Right renal pelvis (tissue), 4 donors: ENCODE data around the gene TXNL4A. TPM values are rescaled to one million over a fixed set of nuclear protein-coding genes. Genes with fewer than 3 reads are reported as not detected.
"Not testable (repeated sequence)": the region's sequence is repeated elsewhere in the genome, so short reads cannot be mapped to it uniquely, and the experiment has no call there.

Source experiments
- DNase-seq, 4 donors: peaks; one replicate each; pipeline ENCODE4 v3.0.0-alpha.2; 2013; ENCODE audit warnings: low read depth in 4 of 4, low spot score in 3 of 4, missing footprints in 1 of 4
- polyA plus RNA-seq, 4 donors: library from polyadenylated mRNA; unstranded; fragments of 120-200 nt; gene quantifications; one replicate each; pipeline ENCODE4 v1.2.1, GENCODE V29; 2013; ENCODE audit not compliant: insufficient read length in 4 of 4

The TXNL4A gene
- polyA plus RNA-seq, 4 donors, result 88.9 to 98.2 (median 94.2) TPM

GRCh38 chr18:80000877-80001276 is 12.5 kb upstream of the TXNL4A start:
- no peak for DNase-seq

- DNase-seq, result not testable (repeated sequence)
Measured at GRCh38 chr18:79999701-80000100, 11.3 kb upstream of the TXNL4A start.

- DNase-seq, result no peak
Measured at GRCh38 chr18:79991494-79991893, 3.1 kb upstream of the TXNL4A start.

- DNase-seq, result no peak
Measured at GRCh38 chr18:79989195-79989497, 783 bp upstream of the TXNL4A start.

GRCh38 chr18:79988071-79988450 is 302 bp downstream of the TXNL4A start:
- DNase-seq, result peak; percentile 11 to 56 (median 26)

- no peak for DNase-seq
Measured at GRCh38 chr18:79987566-79987965, 797 bp downstream of the TXNL4A start.

- no peak for DNase-seq
Measured at GRCh38 chr18:79986726-79987125, 1.6 kb downstream of the TXNL4A start.

- DNase-seq, result no peak
Measured at GRCh38 chr18:79985172-79985571, 3.2 kb downstream of the TXNL4A start.

- no peak for DNase-seq
Measured at GRCh38 chr18:79983793-79984192, 4.6 kb downstream of the TXNL4A start.

GRCh38 chr18:79983253-79983652 is 5.1 kb downstream of the TXNL4A start:
- no peak for DNase-seq

- no peak for DNase-seq
Measured at GRCh38 chr18:79982736-79983135, 5.6 kb downstream of the TXNL4A start.

GRCh38 chr18:79980585-79980984 is 7.8 kb downstream of the TXNL4A start:
- no peak for DNase-seq

- DNase-seq, result no peak
Measured at GRCh38 chr18:79979843-79980242, 8.5 kb downstream of the TXNL4A start.

GRCh38 chr18:79975985-79976680 is 12.2 kb downstream of the TXNL4A start:
- DNase-seq, result no peak

GRCh38 chr18:79975043-79975442 is 13.3 kb downstream of the TXNL4A start:
- DNase-seq, result no peak

GRCh38 chr18:79974025-79974654 is 14.2 kb downstream of the TXNL4A start:
- no peak for DNase-seq

GRCh38 chr18:79973517-79973916 is 14.8 kb downstream of the TXNL4A start:
- DNase-seq, result no peak

GRCh38 chr18:79972720-79973119 is 15.6 kb downstream of the TXNL4A start:
- no peak for DNase-seq

- DNase-seq, result no peak
Measured at GRCh38 chr18:79971986-79972385, 16.4 kb downstream of the TXNL4A start.

- no peak for DNase-seq
Measured at GRCh38 chr18:79971211-79971952, 17.0 kb downstream of the TXNL4A start.

- no peak for DNase-seq
Measured at GRCh38 chr18:79970419-79971133, 17.8 kb downstream of the TXNL4A start.
